GDM1 (cell line): ENCODE results near the gene B4GALT2.

Source experiments
- DNase-seq: peaks from one replicate; lab custom pipeline; 2025; lab: John Stamatoyannopoulos, UW

Gene B4GALT2

GRCh38 chr1:43984855-43985254 lies 5.8 kb downstream of the B4GALT2 start:
- DNase-seq = no peak

GRCh38 chr1:43985984-43986595 lies 7.1 kb downstream of the B4GALT2 start:
- DNase-seq = no peak

DNA sequence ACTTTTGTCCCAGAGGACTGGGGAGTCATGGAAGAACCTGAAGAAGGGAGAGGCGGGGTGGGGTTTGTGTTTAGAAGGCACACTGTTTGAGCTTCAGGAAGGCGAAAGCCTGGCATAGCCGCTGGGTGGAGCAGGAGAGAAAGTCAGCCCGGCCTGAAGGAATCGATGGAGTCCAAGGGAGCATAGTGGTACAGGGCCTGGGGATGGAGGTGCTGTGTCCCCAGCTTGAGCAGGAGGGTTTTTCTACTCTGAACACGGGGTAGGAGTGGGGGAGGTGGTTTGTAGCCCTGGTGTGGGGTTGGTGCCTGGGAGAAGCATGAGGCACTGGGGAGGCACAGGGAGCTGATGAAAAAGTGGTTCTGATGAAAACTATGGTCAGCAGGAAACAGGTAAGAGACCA lies 7.7 kb downstream of the B4GALT2 start:
- DNase-seq = no peak

DNA sequence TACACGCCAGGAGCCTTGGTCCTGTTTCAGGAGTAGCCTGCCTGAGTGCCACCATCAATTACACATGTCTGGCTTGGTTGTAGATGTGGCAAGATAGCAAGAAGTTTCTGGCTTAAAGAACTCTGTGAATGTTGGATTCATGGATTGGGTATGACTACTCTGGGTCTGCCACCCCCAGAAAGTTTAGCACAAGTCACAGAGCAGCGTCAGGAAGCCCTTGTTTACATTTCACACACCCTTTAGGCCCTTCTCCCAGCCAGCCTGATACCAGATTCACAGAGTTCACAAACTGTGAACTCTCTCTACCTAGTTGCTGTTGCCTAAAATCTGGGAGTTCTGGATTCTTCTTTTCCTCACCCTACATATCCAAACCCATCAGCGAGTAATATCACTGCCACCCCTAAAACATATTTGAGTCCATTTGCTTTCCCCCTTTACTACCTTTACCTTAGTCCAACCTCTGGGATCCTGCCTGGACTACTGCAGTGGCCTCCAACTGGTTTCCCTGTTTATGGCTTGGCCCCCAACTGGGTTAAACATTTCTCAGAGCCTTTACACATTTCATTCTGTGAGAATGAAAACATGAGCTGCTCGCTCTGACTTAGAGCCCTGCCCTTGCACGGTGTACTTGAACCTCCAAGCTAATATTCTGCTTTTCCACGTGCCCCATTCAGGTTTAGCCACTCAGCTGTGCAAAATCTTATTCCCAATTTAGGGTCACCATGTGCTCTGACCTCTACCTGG lies 8.3 kb downstream of the B4GALT2 start:
- no peak for DNase-seq

GRCh38 chr1:43990271-43991199 lies 11.5 kb downstream of the B4GALT2 start:
- no peak for DNase-seq

DNA sequence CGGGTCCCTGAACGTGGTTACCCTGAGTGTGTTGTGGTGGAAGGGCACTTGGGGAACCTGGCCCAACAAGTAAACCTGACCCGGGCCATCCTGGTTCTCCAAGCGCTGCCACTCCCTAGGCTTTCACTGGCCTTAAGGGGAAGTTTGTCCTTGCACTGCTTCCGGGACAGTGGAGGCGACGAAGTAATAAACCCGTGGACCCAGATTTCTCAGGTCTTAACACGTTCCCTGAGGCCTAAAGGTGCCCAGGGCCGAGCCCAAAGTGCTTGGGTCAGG lies 12.1 kb downstream of the B4GALT2 start:
- DNase-seq = no peak

DNA sequence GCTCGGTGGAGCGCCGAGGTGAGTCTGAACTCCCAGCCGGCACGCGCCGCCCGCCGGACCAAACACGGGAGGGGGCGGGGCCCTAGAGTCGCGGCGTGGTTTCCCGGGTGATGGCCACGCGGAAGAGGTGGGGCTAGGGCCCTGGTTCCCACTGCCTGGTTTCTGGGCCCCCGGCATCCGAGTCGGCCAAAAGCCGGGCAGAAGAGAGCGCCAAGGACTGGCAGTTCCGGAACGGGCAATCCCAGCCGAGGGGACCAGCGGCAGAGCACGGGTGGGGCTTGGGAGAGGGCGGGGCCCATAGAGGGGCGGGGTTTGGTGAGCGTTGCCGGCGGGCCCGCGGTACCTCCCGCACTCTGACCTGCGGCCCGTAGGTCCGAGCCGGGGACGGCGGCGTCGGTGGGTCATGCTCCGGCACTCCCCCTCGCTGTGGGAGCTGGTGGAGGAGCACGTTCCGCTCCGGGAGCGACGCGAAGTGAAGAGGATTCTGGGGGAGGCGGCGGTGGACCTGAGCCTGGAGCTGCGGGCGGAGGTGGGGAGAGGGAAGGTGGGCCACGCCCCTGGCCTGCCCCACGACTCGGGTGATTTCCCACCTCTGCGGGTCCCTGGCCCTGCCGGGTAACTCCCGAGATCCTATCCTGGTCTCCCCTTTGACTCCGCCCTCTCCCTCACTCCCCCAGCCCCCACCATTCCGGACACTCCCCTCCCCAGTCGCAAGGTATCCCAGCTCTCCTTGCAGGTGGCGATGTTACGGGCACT lies 12.6 kb downstream of the B4GALT2 start, which contains the start of gene CCDC24:
CCDC24 (plus strand) TSS at position 124 of the 756 bp plus-strand sequence; CDS start at position 404, 280 bp downstream.
- peak; percentile 55 for DNase-seq

DNA sequence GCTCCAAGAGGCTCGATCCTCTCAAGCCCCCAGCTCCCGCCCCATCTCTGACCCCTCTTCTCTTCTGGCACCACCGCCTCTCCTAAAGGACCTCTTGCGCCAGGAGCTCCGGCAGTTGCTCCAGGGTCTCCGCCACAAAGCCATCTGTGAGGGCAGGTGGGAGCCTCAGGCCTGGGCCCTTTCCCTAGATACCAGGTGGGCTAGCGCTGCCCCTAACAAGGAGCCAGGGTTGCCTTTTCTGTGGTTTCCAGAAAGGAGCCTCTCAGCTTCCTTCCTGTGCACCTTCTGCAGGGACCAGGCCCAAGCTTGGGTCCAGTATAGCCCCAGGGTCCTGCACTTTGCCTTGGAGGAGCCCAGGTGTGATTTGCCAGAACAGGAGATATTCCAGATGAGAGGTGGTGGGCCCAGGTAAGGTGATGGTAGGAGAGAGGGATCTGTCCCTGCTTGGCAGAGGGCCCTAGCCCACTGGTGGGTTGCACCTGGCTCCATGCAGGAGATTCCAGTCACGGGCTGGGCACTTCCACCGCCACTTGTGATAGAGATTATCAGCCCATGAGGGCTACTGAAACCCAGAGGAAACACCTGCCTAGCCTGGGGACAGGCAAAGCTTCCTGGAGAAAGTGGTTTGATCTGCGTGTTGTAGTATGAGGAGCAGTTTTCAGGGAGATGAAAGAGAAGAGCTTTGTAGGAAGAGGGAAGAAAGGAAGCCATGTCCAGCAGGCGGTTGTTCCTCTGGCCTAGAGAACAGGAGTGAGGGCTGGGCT lies 13.4 kb downstream of the B4GALT2 start:
- DNase-seq = no peak

GRCh38 chr1:43993206-43993914 lies 14.3 kb downstream of the B4GALT2 start:
- no peak for DNase-seq

- no peak for DNase-seq
These were observed 15.1 kb downstream of the B4GALT2 start for GRCh38 chr1:43994071-43994470.

DNA sequence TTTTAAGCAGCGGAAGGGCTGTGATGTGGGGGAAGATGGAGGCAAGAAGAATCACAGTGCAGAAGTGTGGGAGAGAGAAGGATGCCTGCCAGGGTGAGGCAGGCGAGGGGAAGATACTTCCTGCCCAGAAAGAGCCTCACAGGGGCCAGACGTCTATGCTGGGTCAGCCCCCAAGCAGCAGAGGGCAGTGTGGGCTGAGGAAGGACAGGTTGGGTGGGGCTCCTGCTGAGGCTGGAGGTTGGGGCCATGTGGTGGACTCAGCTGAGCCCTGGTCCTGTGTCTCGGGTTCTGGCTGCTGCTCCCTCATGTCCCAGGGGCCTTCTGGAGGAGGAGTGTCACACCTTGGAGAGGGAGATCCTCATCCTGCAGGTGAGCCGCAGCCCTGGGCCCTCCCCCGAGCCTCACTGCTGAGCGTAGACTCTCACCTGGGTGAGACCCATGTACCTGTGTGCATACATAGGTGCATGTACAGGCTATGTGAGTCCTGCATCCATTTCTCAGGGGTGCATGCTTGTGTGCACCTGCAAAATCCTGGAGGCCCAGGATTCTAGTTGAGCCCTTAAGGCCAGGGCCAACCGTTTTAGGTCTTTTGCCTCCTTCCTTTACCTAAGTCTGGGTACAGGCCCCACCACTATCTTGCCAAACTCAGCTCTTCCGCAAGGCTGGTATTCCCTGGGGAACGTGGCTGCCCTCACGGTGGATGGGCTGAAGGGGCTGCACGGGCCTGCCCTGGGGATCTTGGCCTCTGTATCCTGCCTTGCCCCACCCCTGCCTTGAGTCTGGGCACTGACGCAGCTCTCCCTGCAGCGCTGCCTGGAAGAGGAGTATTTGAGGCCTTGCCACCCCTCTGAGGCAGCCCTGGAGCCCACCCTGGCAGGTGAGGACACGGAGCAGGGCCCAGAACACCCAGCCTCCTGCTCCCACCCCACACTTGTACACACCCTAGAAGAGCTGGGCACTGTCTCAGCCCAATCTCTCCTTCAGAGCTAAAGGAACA lies 16.1 kb downstream of the B4GALT2 start:
- DNase-seq = no peak

- DNase-seq = no peak
These were observed 17.1 kb downstream of the B4GALT2 start for GRCh38 chr1:43995984-43996732.

DNA sequence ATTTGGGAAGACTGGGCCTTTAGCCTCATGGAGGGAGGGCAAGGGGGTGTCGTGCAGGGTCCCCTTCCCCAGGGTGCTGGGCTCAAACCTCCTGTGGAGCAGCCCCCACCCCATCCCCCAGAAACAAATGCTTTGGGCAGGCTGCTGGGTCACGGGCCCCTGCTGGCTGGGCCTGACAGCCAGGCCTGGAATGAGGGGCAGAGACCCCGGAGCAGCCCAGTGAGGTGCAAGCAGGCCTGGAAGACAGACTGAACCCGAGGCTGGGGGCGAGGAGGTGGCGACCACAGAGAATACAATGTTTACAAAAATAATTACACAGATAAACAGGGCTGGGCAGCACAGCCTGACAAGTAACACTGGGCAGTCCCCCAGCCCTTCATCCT lies 17.7 kb downstream of the B4GALT2 start:
- DNase-seq = no peak

- no peak for DNase-seq
These were observed 18.4 kb downstream of the B4GALT2 start for GRCh38 chr1:43997295-43997999.

DNA sequence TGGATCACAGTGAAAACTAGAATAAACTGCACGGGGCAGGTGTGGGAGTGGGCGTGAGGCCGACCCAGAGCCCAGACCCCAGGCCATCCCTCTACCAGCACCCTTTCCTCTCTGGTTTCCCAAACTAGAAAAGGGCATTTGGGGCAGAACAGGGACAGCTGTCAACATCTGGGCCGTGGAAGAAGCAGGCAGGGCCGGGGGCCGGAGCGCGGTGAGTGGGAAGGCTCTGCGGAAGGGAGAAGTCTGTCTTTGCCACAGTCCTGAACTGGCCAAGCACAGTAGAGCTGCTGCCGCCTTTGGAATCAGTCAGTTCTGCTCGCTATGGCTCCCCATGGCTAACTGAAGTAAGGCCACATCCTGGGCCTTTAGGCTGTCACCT lies 19.0 kb downstream of the B4GALT2 start:
- no peak for DNase-seq

DNA sequence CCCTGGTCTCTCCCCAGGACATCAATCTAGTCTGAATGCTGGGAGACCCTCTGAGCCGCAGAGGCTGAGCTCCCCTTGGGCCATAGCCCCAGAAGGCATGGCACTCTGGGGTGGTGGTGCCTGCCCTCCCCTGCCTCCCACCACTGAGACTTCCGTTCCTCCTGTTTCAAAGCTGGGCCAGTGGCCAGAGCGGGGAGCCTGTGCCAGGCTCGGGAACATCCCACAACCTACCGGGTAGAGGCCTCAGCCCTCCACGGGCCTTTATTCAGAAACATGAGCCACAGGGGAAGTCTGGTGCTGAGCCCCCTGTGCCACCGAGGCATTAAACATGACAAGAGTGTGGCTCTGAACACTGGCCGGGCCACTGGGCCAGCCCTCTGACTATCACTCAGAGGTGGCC lies 20.4 kb downstream of the B4GALT2 start:
- DNase-seq = no peak

DNA sequence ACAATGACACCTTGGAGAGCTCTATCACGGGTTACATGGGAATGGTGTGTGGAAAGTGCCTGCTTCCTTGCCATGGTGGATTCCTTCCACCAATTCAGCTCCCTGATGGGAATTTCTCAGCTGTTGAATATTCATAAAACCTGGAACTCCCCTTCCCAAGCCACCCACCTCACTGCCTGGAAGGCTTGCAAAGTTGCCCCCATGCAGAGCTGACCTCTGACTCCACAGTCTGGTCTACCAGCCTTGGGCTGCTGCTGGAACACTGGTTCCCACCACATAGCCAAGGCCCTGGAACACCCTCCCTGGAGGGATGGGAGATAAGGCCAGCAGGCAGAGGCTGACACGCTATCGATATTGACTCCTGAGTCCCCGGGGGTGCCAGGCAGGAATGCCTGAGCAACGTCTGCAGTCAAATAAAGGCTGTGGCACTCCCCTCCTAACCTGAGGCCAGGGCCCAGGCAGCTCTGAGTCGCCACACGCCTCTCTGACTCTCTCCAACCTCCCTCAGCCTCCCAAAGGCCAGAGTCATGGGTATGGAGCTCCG lies 21.2 kb downstream of the B4GALT2 start:
- no peak for DNase-seq

DNA sequence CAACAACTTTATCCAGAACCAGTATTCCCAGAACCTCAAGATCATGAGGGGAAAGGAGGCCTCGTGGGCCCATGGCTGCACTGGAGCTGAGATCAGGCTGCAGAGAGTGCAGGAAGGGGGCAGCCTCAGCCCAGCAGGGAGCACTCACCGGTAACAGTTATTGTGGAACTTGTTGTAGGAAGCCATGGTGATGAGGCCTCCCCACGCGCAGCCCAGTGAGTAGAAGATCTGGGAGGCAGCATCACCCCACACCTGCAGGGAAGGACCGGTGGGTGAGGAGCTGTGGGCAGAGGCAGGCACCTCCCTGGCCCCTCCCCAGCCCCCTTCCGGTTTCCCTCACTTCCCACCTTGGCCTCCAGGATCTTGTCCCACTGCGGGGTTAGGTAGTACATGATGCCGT lies 23.2 kb downstream of the B4GALT2 start:
- no peak for DNase-seq
